Karpas-422 (cell line): ENCODE results near the gene NACC1. TPM values are rescaled to one million over a fixed set of nuclear protein-coding genes. Genes with fewer than 3 reads are reported as not detected.
A peak's percentile ranks its signal among the peaks of the same experiment; 100 is the strongest.

Source experiments
- DNase-seq: peaks from one replicate; pipeline ENCODE4 v3.0.0-alpha.2; 2015
- H2AFZ ChIP-seq: fragments of 200-600 bp; sonication (generic); 2 replicates; pipeline ENCODE4 v1.6.1; 2014; ENCODE audit warnings: antibody characterized with exemption, low read length, mixed read lengths
- H3K27ac ChIP-seq: fragments of 200-600 bp; sonication (generic); 2 replicates; pipeline ENCODE4 v1.5.1; 2014; ENCODE audit warnings: mild to moderate bottlenecking, low read length, moderate library complexity
- H3K27me3 ChIP-seq: fragments of 200-600 bp; sonication (generic); 2 replicates; pipeline ENCODE4 v1.6.1; 2014; ENCODE audit warnings: low read length, mixed read lengths
- H3K36me3 ChIP-seq: fragments of 200-600 bp; sonication (generic); 2 replicates; pipeline ENCODE4 v1.6.1; 2014; ENCODE audit warnings: low read length, mixed read lengths; ENCODE audit not compliant: insufficient read depth
- H3K4me1 ChIP-seq: fragments of 200-600 bp; sonication (generic); 2 replicates; pipeline ENCODE4 v1.6.1; 2014; ENCODE audit warnings: mild to moderate bottlenecking, low read length, mixed read lengths
- H3K4me2 ChIP-seq: fragments of 200-600 bp; sonication (generic); 2 replicates; pipeline ENCODE4 v1.6.1; 2014; ENCODE audit warnings: low read length, low read depth, mild to moderate bottlenecking; ENCODE audit not compliant: poor library complexity, severe bottlenecking
- H3K4me3 ChIP-seq: fragments of 200-600 bp; sonication (generic); 2 replicates; pipeline ENCODE4 v1.5.1; 2014; ENCODE audit warnings: mild to moderate bottlenecking, antibody characterized with exemption, low read length, mixed read lengths
- H3K79me2 ChIP-seq: fragments of 200-600 bp; sonication (generic); 2 replicates; pipeline ENCODE4 v1.6.1; 2014; ENCODE audit warnings: mild to moderate bottlenecking, low read length, mixed read lengths
- H3K9ac ChIP-seq: fragments of 200-600 bp; sonication (generic); 2 replicates; pipeline ENCODE4 v1.6.0; 2014; ENCODE audit warnings: low read length
- H3K9me2 ChIP-seq: fragments of 200-600 bp; sonication (generic), shearing (Covaris generic); replicated peaks from 2 replicates; pipeline ENCODE4 v1.6.0; 2014; ENCODE audit warnings: mild to moderate bottlenecking, low read length, moderate library complexity; ENCODE audit not compliant: insufficient read depth
- H3K9me3 ChIP-seq: fragments of 300-700, 200-600 bp; sonication (generic); 2 replicates; pipeline ENCODE4 v1.6.1; 2014; ENCODE audit warnings: low read length, mixed read lengths
- H4K20me1 ChIP-seq: fragments of 200-600 bp; sonication (generic); 2 replicates; pipeline ENCODE4 v1.6.1; 2014; ENCODE audit warnings: mild to moderate bottlenecking, antibody characterized with exemption, low read length, low read depth; ENCODE audit not compliant: insufficient read depth
- total RNA-seq: library from RNA; depleted of rRNA; stranded (reverse); fragments of >200 nt; shearing (Covaris generic); gene quantifications from 2 replicates; pipeline ENCODE4 v1.2.3, GENCODE V29; 2014; ENCODE audit warnings: low replicate concordance

Gene NACC1
- total RNA-seq, 1 experiment from 2014 or later = 28.0 TPM

GRCh38 chr19:13091400-13092157, 26.5 kb upstream of the NACC1 start:
- Histone ChIP-seq H3K9me3 (no peaks in the 10 kb centered on the region), H3K27ac (no peak overlapping the region), H3K4me2 (no peak overlapping the region), H3K4me1 (peaks cover 28% of the 10 kb centered on the region), H3K27me3 (no peaks in the 10 kb centered on the region), H3K36me3 (no peaks in the 10 kb centered on the region), H4K20me1 (no peaks in the 10 kb centered on the region), H2AFZ (no peak overlapping the region), H3K79me2 (no peaks in the 10 kb centered on the region), H3K9me2 (no peaks in the 10 kb centered on the region), H3K9ac (no peak overlapping the region), H3K4me3 (no peak overlapping the region)
- no peak for DNase-seq

- Histone ChIP-seq H3K9me2 (no peaks in the 10 kb centered on the region), H3K27ac (no peak overlapping the region), H3K4me2 (no peak overlapping the region), H3K27me3 (no peaks in the 10 kb centered on the region), H3K4me3 (no peak overlapping the region), H3K36me3 (no peaks in the 10 kb centered on the region), H3K9ac (no peak overlapping the region), H4K20me1 (no peaks in the 10 kb centered on the region), H3K4me1 (peaks cover 33% of the 10 kb centered on the region), H3K79me2 (no peaks in the 10 kb centered on the region), H3K9me3 (no peaks in the 10 kb centered on the region), H2AFZ (no peak overlapping the region)
- DNase-seq = no peak
Measured at GRCh38 chr19:13092158-13092543, 25.9 kb upstream of the NACC1 start.

GRCh38 chr19:13092606-13093235, 25.3 kb upstream of the NACC1 start:
- H3K9me2 ChIP-seq = no peaks in the 10 kb centered on the region
- no peaks in the 10 kb centered on the region for H3K79me2 ChIP-seq
- no peak overlapping the region for H3K27ac ChIP-seq
- H3K4me1 ChIP-seq = peaks cover 36% of the 10 kb centered on the region
- no peaks in the 10 kb centered on the region for H4K20me1 ChIP-seq
- no peak overlapping the region for H3K4me3 ChIP-seq
- no peaks in the 10 kb centered on the region for H3K27me3 ChIP-seq
- no peaks in the 10 kb centered on the region for H3K36me3 ChIP-seq
- no peaks in the 10 kb centered on the region for H3K9me3 ChIP-seq
- no peak overlapping the region for H2AFZ ChIP-seq
- DNase-seq = no peak
- no peak overlapping the region for H3K9ac ChIP-seq
- H3K4me2 ChIP-seq = no peak overlapping the region

GRCh38 chr19:13093407-13094105, 24.5 kb upstream of the NACC1 start:
- H3K79me2 ChIP-seq = no peaks in the 10 kb centered on the region
- H3K9me2 ChIP-seq = no peaks in the 10 kb centered on the region
- DNase-seq = peak; percentile 94
- H3K27ac ChIP-seq = no peak overlapping the region
- H3K9me3 ChIP-seq = no peaks in the 10 kb centered on the region
- no peaks in the 10 kb centered on the region for H4K20me1 ChIP-seq
- H2AFZ ChIP-seq = no peak overlapping the region
- H3K4me3 ChIP-seq = no peak overlapping the region
- H3K4me2 ChIP-seq = no peak overlapping the region
- H3K9ac ChIP-seq = no peak overlapping the region
- no peaks in the 10 kb centered on the region for H3K27me3 ChIP-seq
- no peaks in the 10 kb centered on the region for H3K36me3 ChIP-seq
- H3K4me1 ChIP-seq = peaks cover 36% of the 10 kb centered on the region

- Histone ChIP-seq H3K9ac (no peak overlapping the region), H4K20me1 (no peaks in the 10 kb centered on the region), H3K4me1 (peaks cover 41% of the 10 kb centered on the region), H2AFZ (no peak overlapping the region), H3K4me2 (no peak overlapping the region), H3K9me2 (no peaks in the 10 kb centered on the region), H3K79me2 (no peaks in the 10 kb centered on the region), H3K27me3 (no peaks in the 10 kb centered on the region), H3K36me3 (0 out of 2 replicates have a peak, but pooled peaks cover 4% of the 10 kb centered on the region), H3K4me3 (no peak overlapping the region), H3K27ac (no peak overlapping the region), H3K9me3 (no peaks in the 10 kb centered on the region)
- no peak for DNase-seq
Measured at GRCh38 chr19:13094106-13094504, 24.0 kb upstream of the NACC1 start.

GRCh38 chr19:13094771-13095392, 23.2 kb upstream of the NACC1 start:
- H2AFZ ChIP-seq = peak overlapping the region; percentile 36; the same call in 1 of the 2 replicates
- no peaks in the 10 kb centered on the region for H3K9me3 ChIP-seq
- peak overlapping the region; percentile 60 for H3K4me2 ChIP-seq
- H3K4me1 ChIP-seq = peaks cover 41% of the 10 kb centered on the region
- H3K79me2 ChIP-seq = no peaks in the 10 kb centered on the region
- H3K27me3 ChIP-seq = no peaks in the 10 kb centered on the region
- no peak overlapping the region for H3K27ac ChIP-seq
- H3K9ac ChIP-seq = peak overlapping the region; percentile 45
- H3K9me2 ChIP-seq = no peaks in the 10 kb centered on the region
- H3K36me3 ChIP-seq = 0 out of 2 replicates have a peak, but pooled peaks cover 4% of the 10 kb centered on the region
- DNase-seq = peak; percentile 55
- peak overlapping the region; percentile 47; the same call in 1 of the 2 replicates for H3K4me3 ChIP-seq
- no peaks in the 10 kb centered on the region for H4K20me1 ChIP-seq

GRCh38 chr19:13095393-13095784, 22.7 kb upstream of the NACC1 start:
- Histone ChIP-seq H4K20me1 (peaks cover 5% of the 10 kb centered on the region; the same call in 1 of the 2 replicates), H3K4me2 (peak overlapping the region; percentile 60), H3K27ac (no peak overlapping the region; the same call in 1 of the 2 replicates), H2AFZ (no peak overlapping the region; the same call in 1 of the 2 replicates), H3K9me3 (no peaks in the 10 kb centered on the region), H3K79me2 (no peaks in the 10 kb centered on the region), H3K9ac (peak overlapping the region; percentile 45), H3K27me3 (no peaks in the 10 kb centered on the region), H3K4me3 (peak overlapping the region; percentile 47; the same call in 1 of the 2 replicates), H3K4me1 (peaks cover 41% of the 10 kb centered on the region), H3K9me2 (no peaks in the 10 kb centered on the region), H3K36me3 (peaks cover 8% of the 10 kb centered on the region)
- DNase-seq = peak; percentile 71
